GM12878 (cell line): ENCODE results near the gene ZFP28.

Source experiments
- ESRRA ChIP-seq: IDR thresholded peaks from 2 replicates; pipeline ENCODE4 v1.6.1; 2012; ENCODE audit warnings: mild to moderate bottlenecking, low read length, improper control_type of control experiment
- FOS ChIP-seq: IDR thresholded peaks from 3 replicates; pipeline ENCODE4 v1.6.1; 2011; ENCODE audit warnings: borderline replicate concordance; ENCODE audit not compliant: insufficient read length; ENCODE audit errors: extremely low read depth
- GABPA ChIP-seq: IDR thresholded peaks from 2 replicates; pipeline ENCODE4 v1.6.1; 2014; ENCODE audit warnings: antibody characterized with exemption, low read depth, mild to moderate bottlenecking, inconsistent platforms
- NR2C2 ChIP-seq: IDR thresholded peaks from 2 replicates; pipeline ENCODE4 v1.6.1; 2011; ENCODE audit warnings: borderline replicate concordance, low read depth; ENCODE audit not compliant: control insufficient read depth, insufficient read length
- POLR2A ChIP-seq: IDR thresholded peaks from 2 replicates; pipeline ENCODE4 v1.6.1; 2011; ENCODE audit warnings: low read depth, mild to moderate bottlenecking, low read length
- SRF ChIP-seq, 2 experiments: IDR thresholded peaks; 2 replicates each; pipeline ENCODE4 v1.6.1; 2011; ENCODE audit warnings: low read depth in 2 of 2, low read length in 2 of 2, mild to moderate bottlenecking in 1 of 2, moderate library complexity in 1 of 2
- SUPT20H ChIP-seq: IDR thresholded peaks from 2 replicates; pipeline ENCODE4 v1.6.1; 2011; ENCODE audit warnings: low read depth, mild to moderate bottlenecking, low read length, moderate library complexity, borderline replicate concordance; ENCODE audit not compliant: control insufficient read depth
- ZSCAN29 ChIP-seq: fragments of 450-650 bp; IDR thresholded peaks from 2 replicates; pipeline ENCODE4 v1.6.1; 2017; ENCODE audit warnings: mild to moderate bottlenecking, moderate library complexity
- TF ChIP-seq, protein P1 (sequence below): fragments of 450-650 bp; formaldehyde crosslinking; IDR thresholded peaks from 2 replicates; pipeline ENCODE4 v1.4.0; 2020; ENCODE audit warnings: mild to moderate bottlenecking, moderate library complexity
- TF ChIP-seq, protein P2 (sequence below), 3 experiments: IDR thresholded peaks in 2 of 3; conservative IDR thresholded peaks in 1 of 3; 2 replicates each; pipeline ENCODE4 v1.5.1; 2011; ENCODE audit warnings: low read depth in 3 of 3, low read length in 3 of 3, mild to moderate bottlenecking in 3 of 3, control low read depth in 2 of 3, moderate library complexity in 2 of 3, inconsistent platforms in 1 of 3, mixed read lengths in 1 of 3; ENCODE audit not compliant: control insufficient read depth in 2 of 3, insufficient read depth in 1 of 3; ENCODE audit errors: extremely low read depth in 1 of 3
- TF ChIP-seq, protein P3 (sequence below): IDR thresholded peaks from 2 replicates; pipeline ENCODE4 v1.6.1; 2011; ENCODE audit warnings: low read depth, mild to moderate bottlenecking, low read length, moderate library complexity, borderline replicate concordance; ENCODE audit errors: extremely low read depth
- TF ChIP-seq, protein P4 (sequence below): fragments of 450-650 bp; IDR thresholded peaks from 2 replicates; pipeline ENCODE4 v1.6.1; 2017; ENCODE audit warnings: mild to moderate bottlenecking
- TF ChIP-seq, protein P5 (sequence below): fragments of 450-650 bp; IDR thresholded peaks from 2 replicates; pipeline ENCODE4 v1.6.1; 2017; ENCODE audit warnings: low read depth, mild to moderate bottlenecking, moderate library complexity

DNA sequence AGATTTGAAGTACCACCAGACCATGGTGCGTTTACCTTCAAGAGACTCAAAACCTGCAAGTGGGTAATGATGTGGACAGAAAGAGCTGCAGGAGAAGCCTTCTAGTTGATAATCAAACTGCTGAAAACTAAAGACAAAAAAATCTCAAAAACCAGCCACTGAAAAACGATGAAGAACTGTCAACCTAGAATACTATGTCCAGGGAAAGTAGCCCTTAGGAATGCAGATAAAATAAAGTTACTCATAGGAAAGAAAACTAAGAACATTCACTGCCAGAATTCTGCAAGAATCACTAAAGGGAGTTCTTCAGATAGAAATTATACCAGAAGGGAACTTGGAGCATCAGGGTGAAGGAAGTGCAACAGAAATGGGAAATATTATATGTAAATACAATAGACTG, 33.8 kb downstream of the ZFP28 start:
- TF ChIP-seq ZSCAN29 (no peak), POLR2A (no peak), SRF (IDR thresholded peaks at IDR 0.05; ENCODE audit: low read depth in 2 of 2, low read length in 2 of 2) (no peak), NR2C2 (no peak), ESRRA (no peak), SUPT20H (no peak), GABPA (no peak), FOS (no peak)
- TF ChIP-seq, protein P1, sequence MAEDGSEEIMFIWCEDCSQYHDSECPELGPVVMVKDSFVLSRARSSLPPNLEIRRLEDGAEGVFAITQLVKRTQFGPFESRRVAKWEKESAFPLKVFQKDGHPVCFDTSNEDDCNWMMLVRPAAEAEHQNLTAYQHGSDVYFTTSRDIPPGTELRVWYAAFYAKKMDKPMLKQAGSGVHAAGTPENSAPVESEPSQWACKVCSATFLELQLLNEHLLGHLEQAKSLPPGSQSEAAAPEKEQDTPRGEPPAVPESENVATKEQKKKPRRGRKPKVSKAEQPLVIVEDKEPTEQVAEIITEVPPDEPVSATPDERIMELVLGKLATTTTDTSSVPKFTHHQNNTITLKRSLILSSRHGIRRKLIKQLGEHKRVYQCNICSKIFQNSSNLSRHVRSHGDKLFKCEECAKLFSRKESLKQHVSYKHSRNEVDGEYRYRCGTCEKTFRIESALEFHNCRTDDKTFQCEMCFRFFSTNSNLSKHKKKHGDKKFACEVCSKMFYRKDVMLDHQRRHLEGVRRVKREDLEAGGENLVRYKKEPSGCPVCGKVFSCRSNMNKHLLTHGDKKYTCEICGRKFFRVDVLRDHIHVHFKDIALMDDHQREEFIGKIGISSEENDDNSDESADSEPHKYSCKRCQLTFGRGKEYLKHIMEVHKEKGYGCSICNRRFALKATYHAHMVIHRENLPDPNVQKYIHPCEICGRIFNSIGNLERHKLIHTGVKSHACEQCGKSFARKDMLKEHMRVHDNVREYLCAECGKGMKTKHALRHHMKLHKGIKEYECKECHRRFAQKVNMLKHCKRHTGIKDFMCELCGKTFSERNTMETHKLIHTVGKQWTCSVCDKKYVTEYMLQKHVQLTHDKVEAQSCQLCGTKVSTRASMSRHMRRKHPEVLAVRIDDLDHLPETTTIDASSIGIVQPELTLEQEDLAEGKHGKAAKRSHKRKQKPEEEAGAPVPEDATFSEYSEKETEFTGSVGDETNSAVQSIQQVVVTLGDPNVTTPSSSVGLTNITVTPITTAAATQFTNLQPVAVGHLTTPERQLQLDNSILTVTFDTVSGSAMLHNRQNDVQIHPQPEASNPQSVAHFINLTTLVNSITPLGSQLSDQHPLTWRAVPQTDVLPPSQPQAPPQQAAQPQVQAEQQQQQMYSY (CRISPR knock-in tag): no peak
- TF ChIP-seq, protein P2, sequence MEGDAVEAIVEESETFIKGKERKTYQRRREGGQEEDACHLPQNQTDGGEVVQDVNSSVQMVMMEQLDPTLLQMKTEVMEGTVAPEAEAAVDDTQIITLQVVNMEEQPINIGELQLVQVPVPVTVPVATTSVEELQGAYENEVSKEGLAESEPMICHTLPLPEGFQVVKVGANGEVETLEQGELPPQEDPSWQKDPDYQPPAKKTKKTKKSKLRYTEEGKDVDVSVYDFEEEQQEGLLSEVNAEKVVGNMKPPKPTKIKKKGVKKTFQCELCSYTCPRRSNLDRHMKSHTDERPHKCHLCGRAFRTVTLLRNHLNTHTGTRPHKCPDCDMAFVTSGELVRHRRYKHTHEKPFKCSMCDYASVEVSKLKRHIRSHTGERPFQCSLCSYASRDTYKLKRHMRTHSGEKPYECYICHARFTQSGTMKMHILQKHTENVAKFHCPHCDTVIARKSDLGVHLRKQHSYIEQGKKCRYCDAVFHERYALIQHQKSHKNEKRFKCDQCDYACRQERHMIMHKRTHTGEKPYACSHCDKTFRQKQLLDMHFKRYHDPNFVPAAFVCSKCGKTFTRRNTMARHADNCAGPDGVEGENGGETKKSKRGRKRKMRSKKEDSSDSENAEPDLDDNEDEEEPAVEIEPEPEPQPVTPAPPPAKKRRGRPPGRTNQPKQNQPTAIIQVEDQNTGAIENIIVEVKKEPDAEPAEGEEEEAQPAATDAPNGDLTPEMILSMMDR (IDR thresholded peaks at IDR 0.05 in 2 of 3, conservative IDR thresholded peaks at IDR 0.05 in 1 of 3; ENCODE audit: control insufficient read depth in 2 of 3, extremely low read depth in 1 of 3, insufficient read depth in 1 of 3, low read depth in 3 of 3, low read length in 3 of 3): no peak
- TF ChIP-seq, protein P3, sequence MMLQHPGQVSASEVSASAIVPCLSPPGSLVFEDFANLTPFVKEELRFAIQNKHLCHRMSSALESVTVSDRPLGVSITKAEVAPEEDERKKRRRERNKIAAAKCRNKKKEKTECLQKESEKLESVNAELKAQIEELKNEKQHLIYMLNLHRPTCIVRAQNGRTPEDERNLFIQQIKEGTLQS: no peak
- TF ChIP-seq, protein P4, sequence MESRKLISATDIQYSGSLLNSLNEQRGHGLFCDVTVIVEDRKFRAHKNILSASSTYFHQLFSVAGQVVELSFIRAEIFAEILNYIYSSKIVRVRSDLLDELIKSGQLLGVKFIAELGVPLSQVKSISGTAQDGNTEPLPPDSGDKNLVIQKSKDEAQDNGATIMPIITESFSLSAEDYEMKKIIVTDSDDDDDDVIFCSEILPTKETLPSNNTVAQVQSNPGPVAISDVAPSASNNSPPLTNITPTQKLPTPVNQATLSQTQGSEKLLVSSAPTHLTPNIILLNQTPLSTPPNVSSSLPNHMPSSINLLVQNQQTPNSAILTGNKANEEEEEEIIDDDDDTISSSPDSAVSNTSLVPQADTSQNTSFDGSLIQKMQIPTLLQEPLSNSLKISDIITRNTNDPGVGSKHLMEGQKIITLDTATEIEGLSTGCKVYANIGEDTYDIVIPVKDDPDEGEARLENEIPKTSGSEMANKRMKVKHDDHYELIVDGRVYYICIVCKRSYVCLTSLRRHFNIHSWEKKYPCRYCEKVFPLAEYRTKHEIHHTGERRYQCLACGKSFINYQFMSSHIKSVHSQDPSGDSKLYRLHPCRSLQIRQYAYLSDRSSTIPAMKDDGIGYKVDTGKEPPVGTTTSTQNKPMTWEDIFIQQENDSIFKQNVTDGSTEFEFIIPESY: no peak
- TF ChIP-seq, protein P5, sequence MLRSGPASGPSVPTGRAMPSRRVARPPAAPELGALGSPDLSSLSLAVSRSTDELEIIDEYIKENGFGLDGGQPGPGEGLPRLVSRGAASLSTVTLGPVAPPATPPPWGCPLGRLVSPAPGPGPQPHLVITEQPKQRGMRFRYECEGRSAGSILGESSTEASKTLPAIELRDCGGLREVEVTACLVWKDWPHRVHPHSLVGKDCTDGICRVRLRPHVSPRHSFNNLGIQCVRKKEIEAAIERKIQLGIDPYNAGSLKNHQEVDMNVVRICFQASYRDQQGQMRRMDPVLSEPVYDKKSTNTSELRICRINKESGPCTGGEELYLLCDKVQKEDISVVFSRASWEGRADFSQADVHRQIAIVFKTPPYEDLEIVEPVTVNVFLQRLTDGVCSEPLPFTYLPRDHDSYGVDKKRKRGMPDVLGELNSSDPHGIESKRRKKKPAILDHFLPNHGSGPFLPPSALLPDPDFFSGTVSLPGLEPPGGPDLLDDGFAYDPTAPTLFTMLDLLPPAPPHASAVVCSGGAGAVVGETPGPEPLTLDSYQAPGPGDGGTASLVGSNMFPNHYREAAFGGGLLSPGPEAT: no peak
